NCI-H446 treated with DMSO at 0.1 percent for 48 hours (cell line): ENCODE data around the gene HOXA7.

Experiments
- DNase-seq: peaks from one replicate; lab custom pipeline; 2025; lab: John Stamatoyannopoulos, UW

HOXA7 gene

DNA sequence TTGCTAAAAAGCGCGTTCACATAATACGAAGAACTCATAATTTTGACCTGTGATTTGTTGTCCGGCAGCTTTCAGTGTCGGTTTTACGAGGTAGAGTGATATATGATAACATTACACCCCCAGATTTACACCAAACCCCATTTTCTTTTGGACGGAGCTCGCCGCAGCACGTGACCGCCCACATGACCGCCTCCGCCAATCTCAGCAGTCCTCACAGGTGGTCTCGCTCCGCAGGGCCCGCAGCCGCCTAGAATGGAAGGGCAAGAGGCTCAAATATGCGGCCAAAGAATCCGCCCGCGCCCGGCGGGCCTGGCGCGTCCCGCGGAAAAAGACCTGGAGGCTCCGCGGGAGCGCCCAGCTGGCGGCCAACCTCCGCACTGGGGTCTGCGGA, at the start of gene HOXA7:
Gene HOXA7, minus strand, starts transcription at position 168 of the 391 bp plus-strand sequence. Its CDS starts 130 bp downstream, at position 38.
- peak; percentile 63 for DNase-seq

DNA sequence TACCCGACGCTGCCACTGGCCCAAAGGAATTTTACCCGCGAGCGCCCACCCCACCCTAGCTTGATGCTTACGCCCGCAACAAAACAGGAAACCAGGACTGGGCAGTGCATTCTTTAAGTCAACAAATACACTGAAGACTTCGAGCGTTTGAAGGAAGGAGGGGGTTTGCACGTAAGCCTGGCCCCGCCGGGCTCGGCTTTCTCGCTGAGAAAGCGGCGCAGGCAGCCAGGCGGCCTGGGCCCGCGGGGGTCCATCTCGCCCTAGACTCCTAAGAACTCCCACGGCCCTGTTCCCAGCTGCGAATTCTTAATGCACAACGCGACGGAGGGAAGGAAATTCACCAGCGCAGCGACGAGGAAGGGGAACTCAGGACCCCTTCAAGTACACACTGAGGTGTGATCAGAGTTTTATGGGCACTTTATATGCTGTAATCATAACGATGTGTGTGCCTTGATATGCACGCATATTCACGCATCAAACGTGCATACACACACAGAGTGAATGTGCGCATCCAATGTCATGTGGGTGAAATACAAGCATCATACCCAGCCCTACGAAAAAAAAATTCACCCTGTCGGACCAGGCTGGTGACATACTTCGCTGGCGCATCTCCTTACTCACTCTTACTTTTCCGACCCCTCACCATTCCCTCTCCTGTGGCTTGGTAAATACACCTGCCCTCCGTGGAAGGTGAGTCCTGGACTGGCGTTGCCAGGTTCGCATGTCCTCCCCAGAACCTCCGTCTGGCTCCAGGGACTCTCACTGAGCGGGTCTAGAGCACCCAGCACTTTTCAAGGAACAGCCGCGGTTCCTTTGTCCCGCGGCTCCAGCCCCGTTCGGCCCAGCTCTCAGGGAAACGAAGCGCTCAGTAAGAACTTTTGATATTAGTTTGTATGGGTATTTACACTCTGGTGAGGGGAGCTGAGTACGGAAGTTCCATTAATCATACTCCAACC, 49.1 kb upstream of the HOXA7 start:
- no peak for DNase-seq

DNA sequence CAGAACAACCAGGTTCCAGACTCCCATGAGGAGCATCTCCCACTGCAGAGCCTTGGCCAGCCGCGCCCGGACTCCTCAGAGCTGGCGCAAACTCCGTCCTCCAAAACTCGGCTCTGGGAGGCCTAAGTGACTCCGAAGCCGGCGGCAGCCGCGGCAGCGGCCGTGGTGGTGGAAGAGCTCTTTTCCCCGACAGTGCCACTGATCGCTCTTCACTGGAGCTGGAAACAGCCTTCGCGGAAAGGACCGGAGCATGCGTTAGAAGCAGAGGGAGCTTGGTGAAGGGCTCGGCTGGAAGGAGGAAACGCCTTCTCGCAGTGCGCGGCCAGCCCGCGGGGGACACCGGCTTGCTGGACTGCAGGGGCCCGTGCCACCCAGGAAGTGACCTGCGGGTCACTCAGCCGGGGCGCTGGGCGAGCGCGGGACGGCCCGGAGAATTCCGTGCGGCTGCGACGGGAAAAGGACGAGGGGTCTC, 48.4 kb upstream of the HOXA7 start:
- no peak for DNase-seq

DNA sequence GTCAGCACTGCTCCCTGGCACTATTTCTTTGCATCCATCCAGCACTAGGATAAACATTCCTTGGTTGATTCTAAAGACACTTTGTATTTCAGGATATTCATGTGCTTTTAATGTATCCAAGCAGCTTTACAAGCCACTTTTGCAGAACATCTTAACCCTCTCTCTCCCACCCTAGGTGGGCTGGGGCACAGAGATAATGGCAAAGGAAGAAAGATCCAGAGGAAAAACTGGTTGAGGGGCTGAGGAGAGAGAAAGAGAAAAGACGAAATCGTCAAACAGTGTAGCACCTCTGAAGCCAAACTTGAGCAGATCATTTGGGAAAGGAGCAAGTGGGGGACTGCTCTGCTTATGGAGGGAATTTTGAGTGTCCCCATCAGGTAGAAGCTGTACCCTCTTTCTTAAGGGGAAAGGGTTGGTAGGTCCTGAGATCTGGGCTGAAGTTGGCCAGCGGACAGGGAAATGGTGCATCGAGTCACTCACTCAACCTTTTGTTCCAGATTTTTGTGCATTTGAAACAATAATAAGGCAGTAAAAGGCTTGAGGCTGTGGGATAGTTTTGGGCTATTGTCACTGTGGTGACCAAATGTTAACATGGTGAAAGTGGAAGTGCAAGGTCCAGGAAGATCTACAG, 47.6 kb upstream of the HOXA7 start:
- DNase-seq = no peak

DNA sequence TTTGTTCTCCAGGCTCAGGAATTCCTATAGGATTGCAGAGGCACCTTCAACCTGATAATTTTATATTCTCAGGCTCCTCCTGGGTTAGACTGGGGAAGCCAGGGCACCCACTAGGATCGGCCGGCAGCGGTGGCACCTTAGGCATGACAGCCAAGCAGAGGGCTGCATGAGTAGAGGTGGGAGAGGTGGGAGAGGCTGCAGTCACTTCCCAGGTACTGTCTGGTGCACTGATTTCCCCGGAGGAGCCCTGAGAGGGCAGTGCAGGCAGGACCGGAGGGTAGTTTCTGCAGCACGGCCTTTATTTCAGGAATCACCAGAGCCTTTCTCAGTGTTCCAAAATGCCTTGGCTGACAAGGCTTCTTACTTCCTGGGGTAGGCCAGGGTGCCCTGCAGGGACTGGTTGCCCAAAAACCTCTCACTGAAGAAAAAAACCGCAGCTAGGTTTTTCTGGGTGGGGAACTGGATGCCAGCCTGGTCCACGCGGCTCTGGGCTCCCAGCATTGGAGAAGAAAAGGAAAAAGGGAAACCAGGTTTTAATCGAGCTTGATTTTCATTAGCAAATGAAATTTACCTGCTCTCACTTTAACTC, 47.0 kb upstream of the HOXA7 start:
- no peak for DNase-seq

DNA sequence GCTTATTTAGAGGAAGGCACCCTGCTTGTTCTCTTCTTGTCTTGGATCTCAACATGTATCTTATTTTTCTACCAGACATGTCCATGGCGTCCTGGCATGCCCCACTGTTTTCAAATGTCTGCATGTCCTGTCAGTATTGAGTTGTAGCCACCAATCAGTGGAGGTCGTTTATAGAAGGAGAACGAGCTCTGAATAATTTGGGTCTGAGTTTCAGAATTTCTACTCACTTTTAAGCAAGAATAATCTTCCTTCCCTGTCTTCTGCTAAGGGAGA, 46.3 kb upstream of the HOXA7 start:
- no peak for DNase-seq

DNA sequence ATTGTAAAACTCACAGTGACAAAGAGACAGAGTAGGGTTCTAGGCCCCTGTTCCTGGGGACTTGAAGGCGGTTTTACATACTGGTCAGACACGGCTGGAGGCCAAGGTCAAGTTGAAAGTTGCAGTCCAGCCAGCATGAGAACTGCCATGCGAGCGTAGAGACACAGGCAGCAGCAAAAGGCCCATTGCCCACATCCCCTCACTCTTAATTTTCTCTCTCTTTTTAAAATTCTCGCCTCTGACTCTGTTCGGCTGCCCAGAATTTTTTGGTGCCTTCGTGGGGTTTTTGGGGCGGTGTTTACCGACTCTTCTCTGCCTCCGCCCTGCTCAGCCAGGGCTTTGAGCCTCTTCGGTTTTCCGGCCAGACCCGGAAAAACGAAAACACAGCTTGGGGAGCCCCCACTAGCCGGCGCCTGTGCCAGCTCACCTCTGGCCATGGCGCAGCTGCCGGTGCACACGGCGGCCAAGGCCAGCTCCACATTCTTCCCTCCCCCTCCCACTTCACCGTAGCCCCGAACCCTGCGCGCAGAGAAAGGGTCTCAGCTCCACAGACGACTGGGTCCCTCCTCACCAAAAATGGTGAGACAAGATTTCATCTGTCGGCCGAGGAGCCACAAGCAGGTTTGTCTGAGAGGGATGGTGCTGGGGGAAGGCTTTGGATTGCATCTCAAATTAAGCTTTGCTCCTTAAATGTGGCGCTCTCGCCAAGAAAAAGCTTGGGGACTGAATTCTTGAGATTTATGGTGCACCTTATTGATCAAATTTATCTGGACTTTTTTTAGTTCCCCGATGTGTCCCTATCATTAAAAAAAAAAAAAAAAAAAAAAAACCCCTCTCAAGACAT, 45.8 kb upstream of the HOXA7 start:
- DNase-seq = no peak

DNA sequence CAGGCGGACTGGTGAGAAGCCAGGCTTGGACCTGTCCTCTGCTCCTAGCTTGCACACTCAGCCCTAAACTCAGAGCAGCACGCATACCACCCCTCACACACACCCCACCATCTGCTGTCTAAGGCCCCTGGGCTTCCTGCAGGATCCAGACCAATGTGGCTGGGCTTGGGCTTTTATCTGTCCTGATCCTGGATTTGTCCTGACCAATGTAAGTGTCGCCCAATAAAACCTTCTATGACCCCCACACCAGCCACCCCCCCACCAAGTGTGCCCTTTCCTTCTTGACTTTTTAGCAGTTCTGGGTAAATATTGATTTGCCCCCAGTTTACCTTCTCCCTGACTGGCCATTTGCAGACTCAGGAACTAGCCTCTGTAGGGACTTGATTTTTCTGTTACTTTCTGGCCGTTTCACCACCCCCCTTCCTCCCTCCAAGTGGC, 45.1 kb upstream of the HOXA7 start:
- no peak for DNase-seq

DNA sequence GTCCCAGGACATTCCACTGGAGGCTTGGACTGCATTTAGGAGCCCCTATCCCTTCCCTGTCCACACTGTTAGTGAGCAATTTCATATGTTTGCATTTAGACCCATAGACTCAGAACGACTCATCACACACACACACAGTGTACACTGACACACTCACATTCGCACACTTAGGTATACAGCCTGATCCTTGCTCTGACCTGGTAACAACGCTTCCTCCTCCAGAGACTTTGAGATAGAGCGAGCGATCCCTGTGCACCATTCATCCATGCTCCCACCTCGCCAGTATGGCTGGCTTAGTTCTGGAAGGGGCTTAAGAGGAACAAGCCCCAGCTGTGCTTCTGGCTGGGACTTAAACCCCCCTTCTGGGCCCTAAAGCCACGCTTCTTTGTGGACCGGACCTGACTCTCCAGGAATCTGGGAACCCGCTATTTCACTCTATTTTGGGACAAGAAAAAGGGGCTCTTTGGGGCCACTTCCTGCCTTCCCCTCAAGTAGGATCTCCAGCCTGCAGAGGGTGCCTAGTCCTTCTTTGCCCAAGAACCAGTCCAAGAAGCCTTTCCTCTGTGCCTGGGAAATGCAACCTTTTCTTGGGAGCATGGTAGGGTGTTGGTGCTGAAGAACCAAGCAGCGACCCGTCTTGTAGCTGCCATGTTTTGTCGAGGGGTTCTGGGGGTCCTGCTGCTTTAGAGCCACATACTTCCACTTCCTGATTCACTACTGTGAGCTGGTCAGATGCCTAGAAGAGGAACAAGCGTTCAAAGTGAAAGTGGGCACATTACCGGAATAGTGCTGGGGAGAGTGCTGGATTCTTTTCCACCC, 44.5 kb upstream of the HOXA7 start:
- no peak for DNase-seq

DNA sequence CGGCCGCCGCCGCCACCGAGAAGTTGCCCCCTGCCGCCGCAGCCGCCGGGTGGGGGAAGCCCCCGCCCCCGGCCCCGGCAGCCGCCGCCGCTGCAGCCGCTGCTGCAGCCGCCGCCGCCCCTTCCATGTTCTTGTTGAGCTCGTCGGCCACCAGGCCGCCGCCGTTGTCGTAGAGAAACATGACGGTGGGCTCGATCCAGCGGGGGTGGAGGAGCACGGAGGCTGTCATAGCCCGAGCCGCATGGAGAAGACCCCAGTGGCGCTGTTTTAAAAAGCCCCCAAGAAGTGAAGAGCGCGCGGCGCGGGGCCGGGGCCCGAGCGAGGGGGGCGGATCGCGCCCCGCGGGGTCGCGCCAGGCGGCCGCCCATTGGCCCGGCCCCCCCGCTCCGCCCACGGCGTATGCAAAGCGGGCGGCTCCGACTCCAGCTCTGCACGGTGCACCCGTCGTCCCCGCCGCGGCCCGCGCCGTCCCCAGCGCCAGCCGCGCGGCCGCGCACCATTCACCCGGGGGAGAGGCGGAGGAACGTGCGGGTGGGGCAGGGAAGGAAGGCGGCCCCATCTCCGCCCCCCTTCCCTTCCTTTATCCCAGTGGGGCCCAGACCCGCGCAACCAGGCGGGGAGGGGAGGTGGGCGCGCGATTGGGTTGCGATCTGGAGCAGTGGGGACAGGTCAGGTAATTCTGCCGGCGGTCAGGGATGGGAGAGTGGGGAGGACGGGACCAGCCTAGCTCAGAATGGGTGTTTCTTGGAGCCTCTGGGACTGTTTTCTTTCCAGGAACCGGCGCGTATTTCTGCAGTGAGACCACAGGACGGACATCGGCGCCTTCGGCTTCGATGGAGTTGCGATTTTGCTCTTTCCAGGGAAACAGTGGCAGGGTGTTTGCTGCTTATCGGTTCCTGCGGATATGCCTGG, 43.6 kb upstream of the HOXA7 start, which contains the start of gene HOXA13:
Gene HOXA13, minus strand, starts transcription at position 243 of the 912 bp plus-strand sequence. Its CDS starts 14 bp downstream, at position 229.
- peak; percentile 15 for DNase-seq

DNA sequence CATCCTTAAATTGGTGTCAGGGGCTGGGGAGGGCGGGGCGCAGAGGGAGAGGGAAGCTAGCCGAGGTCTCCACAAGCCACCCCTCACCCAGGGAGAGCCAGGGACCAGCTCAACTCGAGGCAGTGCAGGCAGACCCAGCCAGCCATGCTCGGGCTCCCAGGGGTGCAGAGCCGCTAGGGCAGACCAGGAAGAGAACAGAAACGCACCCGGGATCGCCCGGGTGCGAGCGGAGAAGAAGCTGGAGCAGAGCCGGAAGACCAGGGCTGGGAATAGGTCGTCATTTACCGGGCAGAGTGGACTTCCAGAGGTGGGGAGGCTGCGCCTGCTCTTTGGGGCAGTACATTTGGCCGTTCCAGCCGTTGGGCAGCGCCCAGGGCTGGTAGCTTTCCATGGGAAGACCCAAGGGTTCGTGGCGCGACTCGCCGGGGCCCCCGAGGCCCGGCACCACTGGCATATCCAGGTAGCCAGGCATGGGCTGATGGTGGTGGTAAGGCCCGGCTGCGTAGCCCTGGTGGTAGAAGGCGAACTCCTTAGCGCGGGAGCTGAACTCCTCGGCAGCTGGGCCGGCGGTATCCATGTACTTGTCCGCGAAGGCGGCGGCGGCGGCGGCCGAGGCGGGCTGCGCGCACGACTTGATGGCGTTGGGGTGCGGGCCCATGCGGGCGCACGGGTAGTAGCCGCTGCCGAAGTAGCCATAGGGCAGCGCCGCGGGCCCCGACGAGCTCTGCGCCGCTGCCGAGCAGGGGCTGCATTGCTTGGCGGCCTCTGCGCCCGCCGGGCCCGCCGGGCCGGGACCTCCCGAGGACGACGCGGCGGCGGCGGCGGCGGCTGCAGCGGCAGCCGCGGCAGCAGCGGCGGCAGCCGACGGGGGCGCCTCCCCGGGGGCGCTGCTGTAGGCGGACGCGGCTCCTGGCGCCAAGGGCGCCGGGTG, 42.7 kb upstream of the HOXA7 start:
- DNase-seq = no peak

DNA sequence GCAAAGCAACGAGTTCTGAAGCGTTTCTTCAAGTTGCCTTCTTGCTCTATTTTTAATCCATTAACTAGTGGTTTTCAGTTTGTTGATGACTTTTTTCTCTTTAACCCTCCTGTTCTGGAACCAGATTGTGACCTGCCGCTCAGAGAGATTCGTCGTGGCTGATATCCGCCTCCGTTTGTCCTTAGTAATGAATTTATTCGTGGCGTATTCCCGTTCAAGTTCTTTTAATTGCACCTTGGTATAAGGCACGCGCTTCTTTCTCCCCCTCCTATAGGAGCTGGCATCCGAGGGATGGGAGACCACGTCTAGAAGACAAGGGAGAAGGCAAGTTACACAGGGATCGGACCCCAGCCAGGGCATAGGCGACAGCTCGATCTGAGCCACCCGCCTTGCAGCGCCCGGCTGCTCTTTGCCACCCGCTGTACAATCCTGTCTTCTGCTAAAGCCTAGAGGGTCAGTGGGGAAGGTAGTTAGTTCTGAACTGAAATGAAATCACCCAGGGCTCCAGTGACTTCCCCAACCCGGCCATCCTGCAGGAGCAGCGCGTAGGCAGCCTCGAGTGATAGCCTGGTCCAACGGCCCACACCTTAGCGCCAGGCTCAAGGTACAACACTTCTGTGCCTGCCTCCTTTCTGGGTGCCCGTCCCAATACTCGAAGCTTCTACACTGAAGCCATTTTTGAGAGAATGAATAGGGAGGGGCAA, 41.8 kb upstream of the HOXA7 start:
- DNase-seq = no peak

DNA sequence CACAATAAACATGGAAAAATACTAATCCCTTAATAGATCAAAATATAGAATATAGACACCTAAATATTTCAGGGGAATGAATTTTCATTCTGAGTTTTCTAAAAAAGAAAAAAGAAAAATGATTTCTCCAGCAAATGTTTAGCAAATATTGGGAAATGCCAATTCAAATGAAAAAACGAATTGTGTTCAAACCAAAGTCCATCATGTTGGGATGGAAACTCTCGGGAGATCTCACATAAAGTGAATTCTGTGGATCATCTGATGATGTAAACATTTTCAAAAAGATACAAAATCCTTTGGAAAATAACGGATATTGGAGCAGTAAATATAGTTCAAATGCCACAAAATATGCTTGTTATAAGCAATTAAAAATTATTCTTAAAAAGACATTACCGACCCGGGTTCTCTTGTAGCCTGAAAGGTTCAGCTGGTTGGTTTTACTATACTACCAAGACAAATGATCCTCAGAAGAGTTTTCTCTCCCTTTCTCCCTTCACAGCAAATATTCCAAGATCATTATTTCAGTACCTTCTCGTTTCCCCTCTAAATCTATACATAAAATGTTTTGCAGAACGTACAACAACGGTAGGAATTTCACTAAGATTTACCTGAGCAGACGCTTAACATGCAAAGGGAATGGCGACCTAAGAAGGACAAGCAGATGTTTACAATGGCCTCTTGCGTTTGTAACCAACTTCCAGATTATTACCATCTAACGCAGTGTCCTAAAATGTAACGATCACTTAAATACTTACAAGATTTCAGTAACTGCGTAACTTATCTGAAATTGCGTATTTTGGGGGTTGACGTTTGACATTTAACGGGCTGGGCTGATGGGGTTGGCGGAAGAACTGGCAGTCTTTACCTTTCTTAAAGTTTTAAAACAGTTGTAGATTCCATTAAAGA, 40.9 kb upstream of the HOXA7 start:
- DNase-seq = no peak

DNA sequence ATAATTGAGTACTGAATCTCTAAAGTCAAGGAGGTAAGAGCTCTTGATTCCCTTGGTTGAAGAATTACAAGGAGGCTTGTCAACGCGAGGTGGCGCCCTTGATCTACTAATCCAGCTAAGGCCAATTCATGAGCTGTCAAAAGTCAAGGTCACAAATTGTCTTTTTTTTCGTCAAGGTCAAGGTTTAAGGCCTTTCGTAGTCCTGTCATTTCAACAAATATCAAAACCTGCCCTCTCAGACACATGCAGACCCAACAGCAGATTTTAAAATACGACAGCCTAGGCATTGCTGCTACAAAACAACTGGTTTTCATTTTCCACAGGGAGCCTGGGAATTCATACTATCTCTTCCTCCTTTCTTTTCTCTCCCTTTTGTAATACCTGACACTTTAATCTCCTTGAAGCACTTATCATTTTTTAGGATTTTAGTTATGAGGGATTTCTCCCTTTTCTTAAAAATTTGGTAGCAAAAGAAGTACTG, 39.9 kb upstream of the HOXA7 start:
- DNase-seq = peak; percentile 36

DNA sequence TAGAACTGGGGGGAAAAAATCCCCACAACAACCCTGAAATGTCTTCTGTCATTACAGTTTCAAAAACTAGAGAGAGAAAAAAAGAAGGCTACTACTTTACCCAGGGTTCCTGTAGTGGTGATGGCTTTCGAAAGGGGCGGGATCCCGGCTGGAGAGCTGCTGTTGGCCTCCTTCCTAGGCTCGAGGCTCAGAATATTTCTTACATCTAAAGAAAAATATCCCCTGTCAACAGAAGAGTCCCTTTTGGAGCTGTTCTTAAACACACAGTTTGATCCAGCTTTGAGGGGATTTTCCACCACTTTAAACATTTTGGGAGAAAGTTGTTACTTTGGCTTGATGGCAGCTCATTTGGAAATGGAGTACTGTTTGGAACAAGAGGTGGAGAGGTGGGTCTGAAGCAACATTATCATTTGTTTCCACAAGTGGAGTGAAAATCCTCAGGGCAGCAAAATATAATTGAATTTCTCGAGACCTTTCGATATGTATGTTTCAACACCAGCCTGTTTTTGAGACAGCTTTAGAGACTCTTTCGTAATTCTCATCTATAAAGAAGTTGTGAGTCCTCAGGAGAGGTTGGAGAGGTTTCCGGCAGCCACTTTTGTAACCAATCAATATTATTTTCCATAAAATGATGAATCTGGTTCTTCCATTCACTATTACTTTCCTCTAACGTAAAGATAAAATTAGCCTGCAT, 38.4 kb upstream of the HOXA7 start:
- DNase-seq = no peak

DNA sequence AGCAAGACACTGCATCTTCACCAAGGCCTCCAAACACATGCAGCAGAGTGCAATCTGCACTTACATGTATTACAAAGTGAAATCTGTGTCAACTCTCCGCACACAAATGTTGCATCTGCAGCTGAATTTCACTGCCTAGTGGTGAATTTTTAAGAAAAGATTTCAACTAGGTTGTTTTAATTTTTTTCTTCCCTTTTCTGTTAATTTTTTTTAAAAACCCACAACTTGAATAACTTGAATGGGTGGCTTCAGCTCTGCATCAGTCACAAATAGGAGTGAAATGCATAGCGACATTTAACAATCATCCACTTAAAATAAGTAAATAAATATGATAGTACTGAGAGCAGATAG, 37.5 kb upstream of the HOXA7 start:
- DNase-seq = no peak
